Measurements from ENCODE around the gene IRF7. TPM values are rescaled to one million over a fixed set of nuclear protein-coding genes. Genes with fewer than 3 reads are reported as not detected.

Gene IRF7
- total RNA-seq, 1 experiment from 2014 or later, result 9.5 TPM

- Mint-ChIP-seq H3K27me3 (ENCODE audit: insufficient read depth, unreplicated experiment) (no peaks in the 10 kb centered on the region), H3K4me3 (ENCODE audit: unreplicated experiment) (no peak overlapping the region), H3K4me1 (ENCODE audit: insufficient read depth, unreplicated experiment) (no peaks in the 10 kb centered on the region), H3K36me3 (ENCODE audit: insufficient read depth, unreplicated experiment) (peaks cover 77% of the 10 kb centered on the region), H3K27ac (ENCODE audit: low read depth, unreplicated experiment) (no peak overlapping the region), H3K9me3 (ENCODE audit: unreplicated experiment) (no peaks in the 10 kb centered on the region)
- CTCF ChIA-PET, result no interaction called here
- no peak for DNase-seq (ENCODE audit: unreplicated experiment)
- no peak for TF ChIP-seq CTCF (IDR thresholded peaks at IDR 0.05; ENCODE audit: unreplicated experiment)
- intact Hi-C loops (cut with micrococcal nuclease), result no loop called here
- POLR2A ChIA-PET, result no interaction called here
- BruUV-seq (replicated peaks), result no TSS peak
Measured at GRCh38 chr11:598005-598680, 17.6 kb downstream of the IRF7 start.

GRCh38 chr11:597166-597725 is 18.5 kb downstream of the IRF7 start:
- peaks cover 82% of the 10 kb centered on the region for H3K36me3 Mint-ChIP-seq (ENCODE audit: insufficient read depth, unreplicated experiment)
- no TSS peak for BruUV-seq (replicated peaks)
- no peak overlapping the region for H3K27ac Mint-ChIP-seq (ENCODE audit: low read depth, unreplicated experiment)
- TF ChIP-seq CTCF (IDR thresholded peaks at IDR 0.05; ENCODE audit: unreplicated experiment), result no peak
- ChIA-PET POLR2A (no interaction called here), CTCF (no interaction called here)
- no peaks in the 10 kb centered on the region for H3K4me1 Mint-ChIP-seq (ENCODE audit: insufficient read depth, unreplicated experiment)
- intact Hi-C loops (cut with micrococcal nuclease), result no loop called here
- no peaks in the 10 kb centered on the region for H3K9me3 Mint-ChIP-seq (ENCODE audit: unreplicated experiment)
- no peaks in the 10 kb centered on the region for H3K27me3 Mint-ChIP-seq (ENCODE audit: insufficient read depth, unreplicated experiment)
- no peak for DNase-seq (ENCODE audit: unreplicated experiment)
- no peak overlapping the region for H3K4me3 Mint-ChIP-seq (ENCODE audit: unreplicated experiment)

- POLR2A ChIA-PET, result no interaction called here
- H3K4me1 Mint-ChIP-seq (ENCODE audit: insufficient read depth, unreplicated experiment), result no peaks in the 10 kb centered on the region
- no peak for DNase-seq (ENCODE audit: unreplicated experiment)
- BruUV-seq (replicated peaks), result no TSS peak
- no peaks in the 10 kb centered on the region for H3K9me3 Mint-ChIP-seq (ENCODE audit: unreplicated experiment)
- intact Hi-C loops (cut with micrococcal nuclease), result no loop called here
- no peaks in the 10 kb centered on the region for H3K27me3 Mint-ChIP-seq (ENCODE audit: insufficient read depth, unreplicated experiment)
- H3K36me3 Mint-ChIP-seq (ENCODE audit: insufficient read depth, unreplicated experiment), result peaks cover 82% of the 10 kb centered on the region
- no peak overlapping the region for H3K27ac Mint-ChIP-seq (ENCODE audit: low read depth, unreplicated experiment)
- no peak for TF ChIP-seq CTCF (IDR thresholded peaks at IDR 0.05; ENCODE audit: unreplicated experiment)
- CTCF ChIA-PET, result no interaction called here
- no peak overlapping the region for H3K4me3 Mint-ChIP-seq (ENCODE audit: unreplicated experiment)
Measured at GRCh38 chr11:596374-596773, 19.4 kb downstream of the IRF7 start.

GRCh38 chr11:595400-595799 is 20.4 kb downstream of the IRF7 start:
- ChIA-PET POLR2A (interaction anchor here (1.0 kb wide), 1 partner anchor 12 kb away, joined by 5 read pairs; no protein-coding TSS in a partner anchor), CTCF (interaction anchor here (0.6 kb wide), 1 partner anchor 1059 kb away, joined by 3 read pairs; no protein-coding TSS in a partner anchor)
- no TSS peak for BruUV-seq (replicated peaks)
- Mint-ChIP-seq H3K27me3 (ENCODE audit: insufficient read depth, unreplicated experiment) (no peaks in the 10 kb centered on the region), H3K9me3 (ENCODE audit: unreplicated experiment) (no peaks in the 10 kb centered on the region), H3K4me3 (ENCODE audit: unreplicated experiment) (no peak overlapping the region), H3K4me1 (ENCODE audit: insufficient read depth, unreplicated experiment) (no peaks in the 10 kb centered on the region), H3K27ac (ENCODE audit: low read depth, unreplicated experiment) (no peak overlapping the region), H3K36me3 (ENCODE audit: insufficient read depth, unreplicated experiment) (peaks cover 82% of the 10 kb centered on the region)
- DNase-seq (ENCODE audit: unreplicated experiment), result no peak
- intact Hi-C loops (cut with micrococcal nuclease), result no loop called here
- no peak for TF ChIP-seq CTCF (IDR thresholded peaks at IDR 0.05; ENCODE audit: unreplicated experiment)

Measured in MCF 10A (cell line).